ENCODE measurements around the gene DNAAF3. TPM values are rescaled to one million over a fixed set of nuclear protein-coding genes. Genes with fewer than 3 reads are reported as not detected.

Gene DNAAF3
- total and polyA plus RNA-seq, 8 donors: 1.2 to 3.3 (median 2.6) TPM

DNA sequence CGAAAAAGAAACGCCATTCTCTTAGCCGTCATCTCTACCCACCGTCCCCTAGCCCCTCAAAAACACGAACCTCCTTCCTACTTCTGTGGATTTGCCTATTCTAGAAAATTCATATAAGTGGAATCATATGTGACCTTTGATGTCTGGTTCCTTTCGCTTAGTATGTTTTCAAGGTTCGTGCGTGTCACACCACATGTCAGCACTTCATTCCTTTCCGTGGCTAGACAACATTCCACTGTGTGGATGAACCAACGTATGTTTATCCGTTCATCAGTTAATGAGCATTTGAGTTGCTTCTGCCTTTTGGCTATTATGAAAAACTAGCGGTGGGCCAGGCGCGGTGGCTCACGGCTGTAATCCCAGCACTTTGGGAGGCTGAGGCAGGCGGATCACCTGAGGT is 35.0 kb downstream of the DNAAF3 start:
- ATAC-seq: no peak

DNA sequence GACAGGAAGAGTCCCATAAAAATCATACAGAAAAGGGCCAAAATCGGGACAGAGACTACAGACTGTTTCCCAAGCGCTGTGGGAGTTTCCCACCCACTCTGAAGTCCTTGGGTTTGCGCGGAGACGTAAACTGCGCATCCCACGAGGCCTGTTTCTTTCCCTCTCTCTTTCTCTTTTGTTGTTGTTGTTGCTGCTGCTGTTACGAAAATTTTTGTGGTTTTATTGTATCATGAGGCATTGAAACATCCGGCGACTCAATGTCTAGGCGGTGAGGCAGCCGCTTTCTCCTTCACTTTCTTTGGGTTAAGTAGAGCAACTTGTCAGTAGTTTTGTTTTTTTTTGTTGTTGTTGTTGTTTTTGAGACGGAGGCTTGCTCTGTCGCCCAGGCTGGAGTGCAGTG is 47.4 kb downstream of the DNAAF3 start:
- WGBS, 2 donors: 84 to 86% methylated on average over 14 of the region's 14 CpGs
- no peak for ATAC-seq
- peaks cover 0 to 11% (median 5%) of the 10 kb centered on the region in 3 donors for H3K4me1 ChIP-seq
- TF ChIP-seq, protein P1, sequence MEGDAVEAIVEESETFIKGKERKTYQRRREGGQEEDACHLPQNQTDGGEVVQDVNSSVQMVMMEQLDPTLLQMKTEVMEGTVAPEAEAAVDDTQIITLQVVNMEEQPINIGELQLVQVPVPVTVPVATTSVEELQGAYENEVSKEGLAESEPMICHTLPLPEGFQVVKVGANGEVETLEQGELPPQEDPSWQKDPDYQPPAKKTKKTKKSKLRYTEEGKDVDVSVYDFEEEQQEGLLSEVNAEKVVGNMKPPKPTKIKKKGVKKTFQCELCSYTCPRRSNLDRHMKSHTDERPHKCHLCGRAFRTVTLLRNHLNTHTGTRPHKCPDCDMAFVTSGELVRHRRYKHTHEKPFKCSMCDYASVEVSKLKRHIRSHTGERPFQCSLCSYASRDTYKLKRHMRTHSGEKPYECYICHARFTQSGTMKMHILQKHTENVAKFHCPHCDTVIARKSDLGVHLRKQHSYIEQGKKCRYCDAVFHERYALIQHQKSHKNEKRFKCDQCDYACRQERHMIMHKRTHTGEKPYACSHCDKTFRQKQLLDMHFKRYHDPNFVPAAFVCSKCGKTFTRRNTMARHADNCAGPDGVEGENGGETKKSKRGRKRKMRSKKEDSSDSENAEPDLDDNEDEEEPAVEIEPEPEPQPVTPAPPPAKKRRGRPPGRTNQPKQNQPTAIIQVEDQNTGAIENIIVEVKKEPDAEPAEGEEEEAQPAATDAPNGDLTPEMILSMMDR (IDR thresholded peaks at IDR 0.05): no peak
- no peak overlapping the region for H3K27ac ChIP-seq
- H3K27me3 ChIP-seq: no peaks in the 10 kb centered on the region
- no peak for FAIRE-seq
- no peaks in the 10 kb centered on the region for H3K9me3 ChIP-seq
- intact Hi-C loops (cut with DNase I): no loop called here
- DNase-seq: no peak
- no peak overlapping the region for H3K4me3 ChIP-seq
- no peaks in the 10 kb centered on the region for H3K36me3 ChIP-seq

More for the DNA sequence above, 35.0 kb downstream of the DNAAF3 start:
- H3K36me3 ChIP-seq: no peaks in the 10 kb centered on the region
- no peaks in the 10 kb centered on the region for H3K9me3 ChIP-seq
- no peak overlapping the region for H3K4me3 ChIP-seq
- WGBS, 2 donors: 65 to 76% methylated on average over 16 of the region's 16 CpGs
- no peak for DNase-seq
- H3K27ac ChIP-seq: no peak overlapping the region
- H3K4me1 ChIP-seq: no peaks in the 10 kb centered on the region
- TF ChIP-seq, protein P1 (IDR thresholded peaks at IDR 0.05): no peak
- peaks cover 0 to 2% (median 0%) of the 10 kb centered on the region in 4 donors for H3K27me3 ChIP-seq
- FAIRE-seq: no peak
- intact Hi-C loops (cut with DNase I): no loop called here

DNA sequence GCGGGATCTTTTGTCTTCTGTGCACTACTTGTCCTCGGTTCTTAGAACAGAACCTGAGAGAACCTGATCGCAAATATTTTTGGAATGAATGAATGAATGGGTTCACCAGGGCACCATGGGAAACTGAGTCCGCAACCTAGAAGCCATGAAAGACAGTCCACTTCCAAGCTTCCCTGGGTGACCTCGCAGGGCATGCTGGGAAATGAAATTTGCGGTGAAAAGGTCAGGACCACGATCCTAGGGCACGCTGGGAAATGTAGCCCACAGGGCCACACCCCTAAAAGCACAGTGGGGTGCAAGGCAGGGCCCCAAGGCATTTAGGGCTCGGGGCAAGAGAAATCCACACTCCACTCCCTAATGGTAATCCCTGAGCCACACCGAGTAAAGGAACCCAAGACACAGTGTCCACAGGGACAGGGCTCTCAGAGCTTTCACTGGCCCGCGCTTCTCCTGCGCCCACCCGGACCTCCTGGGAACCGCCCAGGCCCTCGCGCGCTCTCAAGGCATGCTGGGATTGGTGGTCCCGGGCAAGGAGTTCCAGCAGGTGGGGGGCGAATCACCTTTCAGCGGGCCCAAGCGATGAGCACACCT is 47.9 kb downstream of the DNAAF3 start:
- WGBS, 2 donors: 28 to 30% methylated on average over 22 of the region's 22 CpGs
- H3K9me3 ChIP-seq: no peaks in the 10 kb centered on the region
- DNase-seq (peak in 4 of 6 donors; percentile 53 to 71 (median 56)), FAIRE-seq (no peak), ATAC-seq (peak in 3 of 4 donors; percentile 2 to 34 (median 14))
- intact Hi-C loops (cut with DNase I): no loop called here
- peak overlapping the region in 1 of 4 donors; percentile 29 for H3K27ac ChIP-seq
- H3K4me3 ChIP-seq: peak overlapping the region in 3 of 4 donors; percentile 69 to 90 (median 87)
- no peaks in the 10 kb centered on the region for H3K36me3 ChIP-seq
- TF ChIP-seq, protein P1 (IDR thresholded peaks at IDR 0.05): no peak
- no peaks in the 10 kb centered on the region for H3K27me3 ChIP-seq
- peaks cover 0 to 11% (median 5%) of the 10 kb centered on the region in 3 donors for H3K4me1 ChIP-seq

DNA sequence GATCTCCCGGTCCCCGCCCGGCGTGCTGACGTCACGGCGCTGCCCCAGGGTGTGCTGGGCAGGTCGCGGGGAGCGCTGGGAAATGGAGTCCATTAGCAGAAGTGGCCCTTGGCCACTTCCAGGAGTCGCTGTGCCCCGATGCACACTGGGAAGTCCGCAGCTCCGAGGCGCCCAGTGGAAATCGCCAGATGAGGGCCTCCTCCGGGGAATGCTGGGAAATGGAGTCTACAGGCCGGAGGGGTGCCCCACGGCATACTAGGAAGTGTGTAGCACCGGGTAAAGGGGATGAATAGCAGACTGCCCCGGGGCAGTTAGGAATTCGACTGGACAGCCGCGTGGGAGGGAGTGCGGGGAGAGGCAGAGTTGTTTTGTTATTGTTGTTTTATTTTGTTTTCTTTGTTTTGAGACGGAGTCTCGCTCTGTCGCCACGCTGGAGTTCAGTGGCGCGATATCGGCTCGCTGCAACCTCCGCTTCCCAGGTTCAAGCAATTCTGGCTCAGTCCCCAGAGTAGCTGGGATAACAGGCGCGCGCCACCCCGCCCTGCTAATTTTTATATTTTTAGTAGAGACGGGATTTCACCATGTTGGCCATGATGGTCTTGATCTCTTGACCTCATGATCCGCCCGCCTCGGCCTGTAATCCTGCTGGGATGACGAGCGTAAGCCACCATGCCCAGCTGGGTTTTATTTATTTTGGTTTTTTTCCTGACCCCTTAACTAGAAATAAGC is 48.6 kb downstream of the DNAAF3 start:
- intact Hi-C loops (cut with DNase I): no loop called here
- H3K27ac ChIP-seq: peak overlapping the region in 3 of 4 donors; percentile 29 to 81 (median 48)
- H3K9me3 ChIP-seq: no peaks in the 10 kb centered on the region
- WGBS, 2 donors: 0 to 1% methylated on average over 43 to 44 of the region's 44 CpGs
- ATAC-seq (peak; percentile 91 to 95 (median 94)), FAIRE-seq (peak; percentile 41), DNase-seq (peak; percentile 98 to 99 (median 99))
- H3K4me1 ChIP-seq: peaks cover 0 to 11% (median 5%) of the 10 kb centered on the region in 3 donors
- H3K27me3 ChIP-seq: no peaks in the 10 kb centered on the region
- TF ChIP-seq, protein P1 (IDR thresholded peaks at IDR 0.05): no peak
- no peaks in the 10 kb centered on the region for H3K36me3 ChIP-seq
- H3K4me3 ChIP-seq: peak overlapping the region; percentile 69 to 90 (median 80)

All from pancreas (tissue), 10 donors.